ENCODE measurements around the gene CARM1.

GRCh38 chr19:10891405-10892086 lies 20.2 kb downstream of the CARM1 start:
- TF ChIP-seq CTCF (IDR thresholded peaks at IDR 0.05; ENCODE audit: insufficient read depth, low read length, poor library complexity, severe bottlenecking) = no peak
- no peak for TF ChIP-seq EZH2phosphoT487 (conservative IDR thresholded peaks at IDR 0.05; ENCODE audit: low read length)

All from SU-DHL-6 (cell line).